PC-9 (cell line): ENCODE measurements around the gene HOXB5. TPM values are rescaled to one million over a fixed set of nuclear protein-coding genes. Genes with fewer than 3 reads are reported as not detected.

Experiments
- BruUV-seq: library from RNA; stranded (reverse); fragments of 400-500 nt; replicated peaks from 2 replicates; lab custom pipeline; 2021; lab: Mats Ljungman, UMichigan
- CTCF ChIA-PET: fragments of 300-600 bp; sonication (Branson Sonifier 250); formaldehyde crosslinking; loops from one replicate; lab custom pipeline; 2022; ENCODE audit warnings: antibody characterized with exemption; lab: Charles Lee
- POLR2A ChIA-PET: fragments of 300-600 bp; sonication (Branson Sonifier 250); formaldehyde crosslinking; loops from one replicate; lab custom pipeline; 2022; ENCODE audit warnings: antibody characterized with exemption; ENCODE audit not compliant: unreplicated experiment; lab: Charles Lee
- DNase-seq, 2 experiments: peaks; one replicate each; pipeline versions ENCODE4 v3.0.0 to v3.0.0-alpha.2; 2015 to 2022; ENCODE audit warnings: mixed read lengths in 1 of 2
- H2AFZ ChIP-seq: fragments of 200-600 bp; sonication (generic); 2 replicates; pipeline ENCODE4 v1.8.1; 2017; ENCODE audit warnings: antibody characterized with exemption
- H3F3A ChIP-seq: fragments of 200-600 bp; sonication (generic); 2 replicates; pipeline ENCODE4 v1.8.1; 2017; ENCODE audit warnings: antibody characterized with exemption, mild to moderate bottlenecking, low read depth; ENCODE audit not compliant: insufficient read depth
- H3K27ac ChIP-seq: fragments of 200-600 bp; sonication (generic); 2 replicates; pipeline ENCODE4 v1.6.1; 2016; ENCODE audit warnings: mixed run types
- H3K27me3 ChIP-seq: fragments of 200-600 bp; sonication (generic); 2 replicates; pipeline ENCODE4 v1.6.1; 2016; ENCODE audit warnings: low read depth, mixed run types; ENCODE audit not compliant: insufficient read depth
- H3K36me3 ChIP-seq: fragments of 200-600 bp; sonication (generic); 2 replicates; pipeline ENCODE4 v1.6.1; 2016; ENCODE audit warnings: low read depth, mixed run types
- H3K4me1 ChIP-seq: fragments of 200-600 bp; sonication (generic); replicated peaks from 2 replicates; pipeline ENCODE4 v1.6.1; 2016; ENCODE audit warnings: mixed run types; ENCODE audit not compliant: insufficient read depth
- H3K4me2 ChIP-seq: fragments of 200-600 bp; sonication (generic); 2 replicates; pipeline ENCODE4 v1.6.1; 2017; ENCODE audit warnings: mixed run types
- H3K4me3 ChIP-seq: fragments of 200-600 bp; sonication (generic); 2 replicates; pipeline ENCODE4 v1.6.1; 2016; ENCODE audit warnings: mixed run types
- H3K79me2 ChIP-seq: fragments of 200-600 bp; sonication (generic); 2 replicates; pipeline ENCODE4 v1.6.1; 2017; ENCODE audit warnings: low read depth, mixed run types
- H3K9me2 ChIP-seq: fragments of 200-600 bp; sonication (generic); 2 replicates; pipeline ENCODE4 v1.8.1; 2017; ENCODE audit warnings: mild to moderate bottlenecking; ENCODE audit not compliant: insufficient read depth
- H3K9me3 ChIP-seq: fragments of 200-600 bp; sonication (generic); 2 replicates; pipeline ENCODE4 v1.8.1; 2016; ENCODE audit warnings: low read depth; ENCODE audit not compliant: insufficient read depth
- H4K20me1 ChIP-seq: fragments of 200-600 bp; sonication (generic); 2 replicates; pipeline ENCODE4 v1.8.1; 2017; ENCODE audit not compliant: insufficient read depth
- EZH2 ChIP-seq: fragments of 200-600 bp; sonication (generic); IDR thresholded peaks from 2 replicates; pipeline ENCODE4 v1.8.0; 2017; ENCODE audit warnings: antibody characterized with exemption, low read depth
- intact Hi-C: fragments of 100-400 bp; cut with micrococcal nuclease; formaldehyde crosslinking; loops from one replicate; pipeline ENCODE4 v1.10.0; 2022; ENCODE audit not compliant: unreplicated experiment
- total RNA-seq: library from RNA; stranded (reverse); gene quantifications from 2 replicates; pipeline ENCODE4 v1.2.3, GENCODE V29; 2021
- TF ChIP-seq, protein P1 (sequence below): fragments of 200-600 bp; sonication (generic); conservative IDR thresholded peaks from 2 replicates; pipeline ENCODE4 v1.6.1; 2017; ENCODE audit warnings: mixed run types, antibody characterized with exemption, mild to moderate bottlenecking, moderate library complexity

HOXB5 gene
- total RNA-seq, 1 experiment from 2014 or later, result 12.9 TPM

- TF ChIP-seq, protein P1, sequence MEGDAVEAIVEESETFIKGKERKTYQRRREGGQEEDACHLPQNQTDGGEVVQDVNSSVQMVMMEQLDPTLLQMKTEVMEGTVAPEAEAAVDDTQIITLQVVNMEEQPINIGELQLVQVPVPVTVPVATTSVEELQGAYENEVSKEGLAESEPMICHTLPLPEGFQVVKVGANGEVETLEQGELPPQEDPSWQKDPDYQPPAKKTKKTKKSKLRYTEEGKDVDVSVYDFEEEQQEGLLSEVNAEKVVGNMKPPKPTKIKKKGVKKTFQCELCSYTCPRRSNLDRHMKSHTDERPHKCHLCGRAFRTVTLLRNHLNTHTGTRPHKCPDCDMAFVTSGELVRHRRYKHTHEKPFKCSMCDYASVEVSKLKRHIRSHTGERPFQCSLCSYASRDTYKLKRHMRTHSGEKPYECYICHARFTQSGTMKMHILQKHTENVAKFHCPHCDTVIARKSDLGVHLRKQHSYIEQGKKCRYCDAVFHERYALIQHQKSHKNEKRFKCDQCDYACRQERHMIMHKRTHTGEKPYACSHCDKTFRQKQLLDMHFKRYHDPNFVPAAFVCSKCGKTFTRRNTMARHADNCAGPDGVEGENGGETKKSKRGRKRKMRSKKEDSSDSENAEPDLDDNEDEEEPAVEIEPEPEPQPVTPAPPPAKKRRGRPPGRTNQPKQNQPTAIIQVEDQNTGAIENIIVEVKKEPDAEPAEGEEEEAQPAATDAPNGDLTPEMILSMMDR, result no peak
- no peak for TF ChIP-seq EZH2
- no peak overlapping the region for H2AFZ ChIP-seq
- BruUV-seq, result no TSS peak
- H3K79me2 ChIP-seq, result no peaks in the 10 kb centered on the region
- POLR2A ChIA-PET, result no interaction called here
- H3K27ac ChIP-seq, result no peak overlapping the region
- CTCF ChIA-PET, result no interaction called here
- no peaks in the 10 kb centered on the region for H4K20me1 ChIP-seq
- H3K4me1 ChIP-seq, result no peaks in the 10 kb centered on the region
- H3K27me3 ChIP-seq, result no peaks in the 10 kb centered on the region
- H3K9me3 ChIP-seq, result no peaks in the 10 kb centered on the region
- intact Hi-C loops, result no loop called here
- no peaks in the 10 kb centered on the region for H3K9me2 ChIP-seq
- no peaks in the 10 kb centered on the region for H3K36me3 ChIP-seq
- H3K4me2 ChIP-seq, result no peak overlapping the region
- no peak overlapping the region for H3K4me3 ChIP-seq
- H3F3A ChIP-seq, result peaks cover 7% of the 10 kb centered on the region; the same call in 1 of the 2 replicates
- DNase-seq, result no peak
Measured at GRCh38 chr17:48543854-48544348, 49.7 kb downstream of the HOXB5 start.

- no peaks in the 10 kb centered on the region for H3K27me3 ChIP-seq
- no peaks in the 10 kb centered on the region for H3K79me2 ChIP-seq
- H3K4me2 ChIP-seq, result no peak overlapping the region
- no peaks in the 10 kb centered on the region for H3K9me2 ChIP-seq
- no peaks in the 10 kb centered on the region for H4K20me1 ChIP-seq
- intact Hi-C loops, result no loop called here
- no TSS peak for BruUV-seq
- ChIA-PET POLR2A (no interaction called here), CTCF (no interaction called here)
- H2AFZ ChIP-seq, result no peak overlapping the region
- no peak for DNase-seq
- peaks cover 7% of the 10 kb centered on the region; the same call in 1 of the 2 replicates for H3F3A ChIP-seq
- H3K4me1 ChIP-seq, result no peaks in the 10 kb centered on the region
- no peak for TF ChIP-seq EZH2
- TF ChIP-seq, protein P1, result no peak
- H3K27ac ChIP-seq, result no peak overlapping the region
- no peak overlapping the region for H3K4me3 ChIP-seq
- no peaks in the 10 kb centered on the region for H3K9me3 ChIP-seq
- H3K36me3 ChIP-seq, result no peaks in the 10 kb centered on the region
Measured at GRCh38 chr17:48543107-48543853, 50.3 kb downstream of the HOXB5 start.

- H3K4me1 ChIP-seq, result no peaks in the 10 kb centered on the region
- TF ChIP-seq, protein P1, result no peak
- TF ChIP-seq EZH2, result no peak
- H3K4me3 ChIP-seq, result no peak overlapping the region
- H3F3A ChIP-seq, result peaks cover 8% of the 10 kb centered on the region; the same call in 1 of the 2 replicates
- no peaks in the 10 kb centered on the region for H3K36me3 ChIP-seq
- no peak for DNase-seq
- no peaks in the 10 kb centered on the region for H3K9me3 ChIP-seq
- ChIA-PET CTCF (no interaction called here), POLR2A (no interaction called here)
- H4K20me1 ChIP-seq, result no peaks in the 10 kb centered on the region
- BruUV-seq, result no TSS peak
- H3K79me2 ChIP-seq, result no peaks in the 10 kb centered on the region
- intact Hi-C loops, result no loop called here
- no peaks in the 10 kb centered on the region for H3K9me2 ChIP-seq
- H3K4me2 ChIP-seq, result no peak overlapping the region
- H3K27me3 ChIP-seq, result no peaks in the 10 kb centered on the region
- no peak overlapping the region for H3K27ac ChIP-seq
- H2AFZ ChIP-seq, result no peak overlapping the region
Measured at GRCh38 chr17:48542698-48543106, 50.9 kb downstream of the HOXB5 start.
